ENCODE measurements around the gene BCL2. TPM values are rescaled to one million over a fixed set of nuclear protein-coding genes. Genes with fewer than 3 reads are reported as not detected.

The BCL2 gene
- total RNA-seq, 4 donors from 2014 or later = 16.2 to 54.5 (median 20.7) TPM

DNA sequence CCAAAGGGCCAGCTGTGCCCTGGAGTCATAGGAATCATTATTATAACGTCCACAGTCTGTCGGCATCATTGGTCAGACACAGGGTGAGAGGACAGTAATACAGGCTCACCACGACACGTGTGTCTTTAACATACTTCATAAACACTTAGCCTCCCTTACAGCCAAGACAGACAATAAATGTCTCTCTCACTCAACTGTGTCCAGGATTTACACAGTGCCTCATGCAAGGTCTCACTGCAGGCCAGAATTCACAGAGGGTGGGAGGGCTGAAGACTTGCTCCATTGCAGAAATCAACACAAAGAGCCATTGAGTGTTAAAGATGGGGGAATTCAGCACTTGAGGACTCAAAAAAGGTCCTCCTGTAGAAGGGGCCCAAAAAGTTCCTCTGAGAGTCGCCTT lies 210.5 kb downstream of the BCL2 start:
- Histone ChIP-seq H3K36me3 (no peaks in the 10 kb centered on the region), H3K4me3 (no peak overlapping the region), H3K27ac (no peak overlapping the region), H3K4me1 (peaks cover 0 to 3% (median 0%) of the 10 kb centered on the region in 4 donors), H3K27me3 (no peaks in the 10 kb centered on the region), H3K9me3 (no peaks in the 10 kb centered on the region)
- TF ChIP-seq POLR2A (IDR thresholded peaks at IDR 0.05) = no peak
- TF ChIP-seq, protein P1, sequence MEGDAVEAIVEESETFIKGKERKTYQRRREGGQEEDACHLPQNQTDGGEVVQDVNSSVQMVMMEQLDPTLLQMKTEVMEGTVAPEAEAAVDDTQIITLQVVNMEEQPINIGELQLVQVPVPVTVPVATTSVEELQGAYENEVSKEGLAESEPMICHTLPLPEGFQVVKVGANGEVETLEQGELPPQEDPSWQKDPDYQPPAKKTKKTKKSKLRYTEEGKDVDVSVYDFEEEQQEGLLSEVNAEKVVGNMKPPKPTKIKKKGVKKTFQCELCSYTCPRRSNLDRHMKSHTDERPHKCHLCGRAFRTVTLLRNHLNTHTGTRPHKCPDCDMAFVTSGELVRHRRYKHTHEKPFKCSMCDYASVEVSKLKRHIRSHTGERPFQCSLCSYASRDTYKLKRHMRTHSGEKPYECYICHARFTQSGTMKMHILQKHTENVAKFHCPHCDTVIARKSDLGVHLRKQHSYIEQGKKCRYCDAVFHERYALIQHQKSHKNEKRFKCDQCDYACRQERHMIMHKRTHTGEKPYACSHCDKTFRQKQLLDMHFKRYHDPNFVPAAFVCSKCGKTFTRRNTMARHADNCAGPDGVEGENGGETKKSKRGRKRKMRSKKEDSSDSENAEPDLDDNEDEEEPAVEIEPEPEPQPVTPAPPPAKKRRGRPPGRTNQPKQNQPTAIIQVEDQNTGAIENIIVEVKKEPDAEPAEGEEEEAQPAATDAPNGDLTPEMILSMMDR (IDR thresholded peaks at IDR 0.05) = no peak
- DNase-seq = no peak

DNA sequence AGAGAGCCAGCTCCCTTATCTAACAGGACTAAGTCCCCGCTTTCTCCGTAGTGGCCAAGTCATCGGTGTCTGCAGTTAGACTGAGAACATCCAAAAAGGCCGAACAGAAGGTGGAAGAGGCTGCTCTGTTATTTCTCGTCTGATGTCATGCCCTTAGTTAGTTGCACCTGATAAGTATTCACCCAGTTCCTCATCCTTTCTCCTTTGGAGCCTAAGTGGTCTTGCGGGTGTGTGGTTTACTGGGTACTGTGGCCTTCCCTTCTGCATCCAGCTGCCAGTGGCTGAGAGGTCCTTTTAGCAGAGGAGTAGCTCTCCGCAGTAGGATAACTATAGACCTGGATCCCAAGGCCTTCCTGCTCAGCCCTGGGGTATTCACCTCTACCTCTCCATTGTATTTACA lies 211.6 kb downstream of the BCL2 start:
- H3K27me3 ChIP-seq = no peaks in the 10 kb centered on the region
- H3K4me3 ChIP-seq = no peak overlapping the region
- no peaks in the 10 kb centered on the region for H3K36me3 ChIP-seq
- TF ChIP-seq, protein P1 (IDR thresholded peaks at IDR 0.05) = no peak
- no peak for TF ChIP-seq POLR2A (IDR thresholded peaks at IDR 0.05)
- no peak for DNase-seq
- H3K27ac ChIP-seq = no peak overlapping the region
- H3K4me1 ChIP-seq = peaks cover 0 to 3% (median 0%) of the 10 kb centered on the region in 4 donors
- H3K9me3 ChIP-seq = no peaks in the 10 kb centered on the region

DNA sequence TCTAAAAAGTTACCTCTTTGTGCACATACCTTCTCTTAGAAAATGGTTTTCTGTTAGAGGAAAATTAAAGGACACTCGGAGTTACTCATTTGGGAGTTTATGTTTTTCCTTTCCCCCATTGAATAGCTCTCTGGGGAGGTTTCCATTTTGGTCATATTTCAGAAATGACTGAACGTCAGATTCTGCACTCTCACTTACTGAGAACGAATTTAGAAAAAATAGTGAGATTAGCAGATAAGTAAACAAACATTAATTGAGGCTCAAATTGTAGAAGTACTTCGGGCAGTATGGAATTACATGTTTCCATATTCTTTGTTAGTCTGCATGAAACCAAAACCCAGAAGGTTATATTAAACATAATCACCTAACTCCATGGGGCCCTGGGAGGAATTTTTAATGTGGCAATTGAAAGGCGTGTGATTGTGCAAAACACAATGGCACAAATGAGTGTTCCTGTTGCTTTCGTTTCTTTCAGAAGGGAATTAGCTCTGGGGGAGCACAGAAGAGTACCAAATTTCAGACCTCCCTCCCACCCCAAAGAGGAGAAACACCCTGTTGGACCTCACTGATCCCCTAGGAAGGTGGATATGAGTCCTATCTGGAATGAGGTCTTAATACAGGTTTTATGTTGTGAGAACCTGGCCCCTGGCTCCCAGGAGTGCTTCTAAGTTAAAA lies 212.3 kb downstream of the BCL2 start:
- no peaks in the 10 kb centered on the region for H3K9me3 ChIP-seq
- no peak for TF ChIP-seq POLR2A (IDR thresholded peaks at IDR 0.05)
- TF ChIP-seq, protein P1 (IDR thresholded peaks at IDR 0.05) = no peak
- no peak overlapping the region for H3K27ac ChIP-seq
- no peaks in the 10 kb centered on the region for H3K36me3 ChIP-seq
- peaks cover 0 to 1% (median 0%) of the 10 kb centered on the region in 4 donors for H3K4me1 ChIP-seq
- peak overlapping the region in 1 of 4 donors; percentile 9 for H3K4me3 ChIP-seq
- DNase-seq = no peak
- H3K27me3 ChIP-seq = no peaks in the 10 kb centered on the region

DNA sequence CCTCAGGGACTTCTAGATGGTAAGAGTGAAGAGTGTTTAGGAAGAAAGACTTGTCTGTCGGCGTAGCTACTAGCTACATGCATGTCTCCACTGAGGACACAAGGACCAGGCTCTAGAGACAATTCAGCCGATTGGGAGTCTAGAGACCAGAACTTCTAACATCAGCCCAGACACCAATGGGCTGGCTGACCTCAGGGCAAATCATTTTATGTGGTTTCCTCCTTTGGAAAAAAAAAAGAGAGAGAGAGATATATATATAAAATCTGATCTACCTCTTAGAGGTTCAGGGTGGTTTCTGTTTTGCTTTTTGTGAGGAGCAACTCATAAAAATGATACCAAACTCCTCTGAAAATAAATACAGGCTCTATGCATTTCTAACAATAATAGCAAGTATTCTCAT lies 212.8 kb downstream of the BCL2 start:
- Histone ChIP-seq H3K4me3 (peak overlapping the region in 1 of 4 donors; percentile 9), H3K4me1 (peaks cover 0 to under 1% (median 0%) of the 10 kb centered on the region in 4 donors), H3K27ac (peak overlapping the region in 1 of 4 donors; percentile 60), H3K9me3 (no peaks in the 10 kb centered on the region), H3K27me3 (no peaks in the 10 kb centered on the region), H3K36me3 (no peaks in the 10 kb centered on the region)
- no peak for DNase-seq
- no peak for TF ChIP-seq POLR2A (IDR thresholded peaks at IDR 0.05)
- TF ChIP-seq, protein P1 (IDR thresholded peaks at IDR 0.05) = no peak

DNA sequence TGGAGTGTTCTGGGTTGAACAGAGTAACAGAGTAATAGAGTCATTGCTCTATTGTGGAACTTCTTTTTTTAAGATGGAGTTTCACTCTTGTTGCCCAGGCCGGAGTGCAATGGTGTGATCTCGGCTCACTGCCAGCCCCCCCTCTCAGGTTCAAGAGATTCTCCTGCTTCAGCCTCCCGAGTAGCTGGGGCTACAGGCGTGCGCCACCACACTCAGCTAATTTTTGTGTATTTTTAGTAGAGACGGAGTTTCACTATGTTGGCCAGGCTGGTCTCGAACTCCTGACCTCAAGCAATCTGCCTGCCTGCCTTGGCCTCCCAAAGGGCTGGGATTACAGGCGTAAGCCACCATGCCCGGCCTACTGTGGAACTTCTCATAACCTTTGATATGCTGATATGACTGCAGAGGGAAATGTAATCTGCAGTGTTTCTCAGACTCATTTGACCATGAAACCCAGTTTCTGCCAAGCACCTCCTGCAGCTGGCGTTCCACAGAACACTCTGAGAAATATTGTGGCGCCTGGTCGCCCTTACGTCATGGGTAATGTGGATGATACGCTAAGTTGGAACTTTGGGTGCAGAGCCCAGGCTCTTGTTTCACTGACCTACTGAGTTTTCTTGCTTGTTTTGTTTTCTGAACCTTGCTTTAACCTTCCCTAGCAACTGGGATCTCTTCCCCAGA lies 213.8 kb downstream of the BCL2 start:
- Histone ChIP-seq H3K27ac (peak overlapping the region in 1 of 4 donors; percentile 60), H3K4me1 (peaks cover 0 to 8% (median 2%) of the 10 kb centered on the region in 4 donors), H3K9me3 (no peaks in the 10 kb centered on the region), H3K4me3 (no peak overlapping the region), H3K27me3 (no peaks in the 10 kb centered on the region), H3K36me3 (no peaks in the 10 kb centered on the region)
- TF ChIP-seq, protein P1 (IDR thresholded peaks at IDR 0.05) = no peak
- TF ChIP-seq POLR2A (IDR thresholded peaks at IDR 0.05) = no peak
- DNase-seq = peak in 2 of 3 donors; percentile 76 to 77

Data from Peyer's patch (tissue), 4 donors.